MCF 10A (cell line): ENCODE results near the gene MMP24OS. TPM values are rescaled to one million over a fixed set of nuclear protein-coding genes. Genes with fewer than 3 reads are reported as not detected.

Experiments
- BruUV-seq: library from RNA; stranded (reverse); fragments of 400-500 nt; replicated peaks from 2 replicates; lab custom pipeline; 2021; lab: Mats Ljungman, UMichigan
- CTCF ChIA-PET: fragments of 300-600 bp; sonication (Branson Sonifier 250); formaldehyde crosslinking; extraction: SDS; loops from one replicate; lab custom pipeline; 2021; ENCODE audit warnings: antibody characterized with exemption, inconsistent platforms; lab: Yijun Ruan, JAX
- POLR2A ChIA-PET: fragments of 300-600, 350-650 bp; sonication (Branson Sonifier 250); formaldehyde crosslinking; extraction: SDS; loops from one replicate; lab custom pipeline; 2020; ENCODE audit warnings: antibody characterized with exemption, inconsistent platforms; lab: Yijun Ruan, JAX
- DNase-seq: peaks from one replicate; pipeline ENCODE4 v3.0.0-alpha.2; 2018; ENCODE audit not compliant: unreplicated experiment
- H3K27ac Mint-ChIP-seq: one replicate; pipeline ENCODE4 v1.8.0; 2022; ENCODE audit warnings: mild to moderate bottlenecking, low read depth, mixed read lengths; ENCODE audit not compliant: unreplicated experiment
- H3K27me3 Mint-ChIP-seq: one replicate; pipeline ENCODE4 v1.8.0; 2022; ENCODE audit warnings: mixed read lengths; ENCODE audit not compliant: insufficient read depth, unreplicated experiment
- H3K36me3 Mint-ChIP-seq: one replicate; pipeline ENCODE4 v1.8.0; 2022; ENCODE audit warnings: mild to moderate bottlenecking, moderate library complexity, mixed read lengths; ENCODE audit not compliant: insufficient read depth, unreplicated experiment
- H3K4me1 Mint-ChIP-seq: one replicate; pipeline ENCODE4 v1.8.0; 2022; ENCODE audit warnings: mixed read lengths; ENCODE audit not compliant: insufficient read depth, unreplicated experiment
- H3K4me3 Mint-ChIP-seq: one replicate; pipeline ENCODE4 v1.8.0; 2022; ENCODE audit warnings: mild to moderate bottlenecking, moderate library complexity, mixed read lengths; ENCODE audit not compliant: unreplicated experiment
- H3K9me3 Mint-ChIP-seq: one replicate; pipeline ENCODE4 v1.8.0; 2022; ENCODE audit warnings: mixed read lengths; ENCODE audit not compliant: unreplicated experiment
- intact Hi-C: fragments of 100-400 bp; cut with micrococcal nuclease; formaldehyde crosslinking; loops from 2 replicates; pipeline ENCODE4 v1.14.1; 2022
- total RNA-seq: library from RNA; stranded (reverse); gene quantifications from 2 replicates; pipeline ENCODE4 v1.2.3, GENCODE V29; 2022
- TF ChIP-seq, protein P1 (sequence below): fragments of 200-600 bp; IDR thresholded peaks from one replicate; pipeline ENCODE4 v1.8.0; 2022; ENCODE audit warnings: antibody characterized with exemption, mild to moderate bottlenecking; ENCODE audit not compliant: unreplicated experiment

MMP24OS gene
- total RNA-seq, 1 experiment from 2014 or later: 52.2 TPM

- CTCF ChIA-PET: interaction anchor here (0.6 to 16.2 kb wide), 6 partner anchors 9 to 206 kb away, joined by 3 to 374 read pairs (median 6); partner anchors contain the start of gene GDF5
- intact Hi-C loops: no loop called here
- Mint-ChIP-seq H3K4me1 (peaks cover 60% of the 10 kb centered on the region), H3K27ac (peak overlapping the region; percentile 74), H3K27me3 (no peaks in the 10 kb centered on the region), H3K36me3 (peaks cover 13% of the 10 kb centered on the region), H3K4me3 (peak overlapping the region; percentile 4), H3K9me3 (no peaks in the 10 kb centered on the region)
- POLR2A ChIA-PET: interaction anchor here (0.6 to 12.9 kb wide), 16 partner anchors 5 to 219 kb away, joined by 3 to 468 read pairs (median 4); partner anchors contain the start of genes CEP250, EIF6, TRPC4AP and UQCC1
- BruUV-seq: TSS peak; percentile 74
- DNase-seq: no peak
- TF ChIP-seq, protein P1, sequence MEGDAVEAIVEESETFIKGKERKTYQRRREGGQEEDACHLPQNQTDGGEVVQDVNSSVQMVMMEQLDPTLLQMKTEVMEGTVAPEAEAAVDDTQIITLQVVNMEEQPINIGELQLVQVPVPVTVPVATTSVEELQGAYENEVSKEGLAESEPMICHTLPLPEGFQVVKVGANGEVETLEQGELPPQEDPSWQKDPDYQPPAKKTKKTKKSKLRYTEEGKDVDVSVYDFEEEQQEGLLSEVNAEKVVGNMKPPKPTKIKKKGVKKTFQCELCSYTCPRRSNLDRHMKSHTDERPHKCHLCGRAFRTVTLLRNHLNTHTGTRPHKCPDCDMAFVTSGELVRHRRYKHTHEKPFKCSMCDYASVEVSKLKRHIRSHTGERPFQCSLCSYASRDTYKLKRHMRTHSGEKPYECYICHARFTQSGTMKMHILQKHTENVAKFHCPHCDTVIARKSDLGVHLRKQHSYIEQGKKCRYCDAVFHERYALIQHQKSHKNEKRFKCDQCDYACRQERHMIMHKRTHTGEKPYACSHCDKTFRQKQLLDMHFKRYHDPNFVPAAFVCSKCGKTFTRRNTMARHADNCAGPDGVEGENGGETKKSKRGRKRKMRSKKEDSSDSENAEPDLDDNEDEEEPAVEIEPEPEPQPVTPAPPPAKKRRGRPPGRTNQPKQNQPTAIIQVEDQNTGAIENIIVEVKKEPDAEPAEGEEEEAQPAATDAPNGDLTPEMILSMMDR: no peak
These were observed 33.9 kb upstream of the MMP24OS start for GRCh38 chr20:35311822-35312221.

DNA sequence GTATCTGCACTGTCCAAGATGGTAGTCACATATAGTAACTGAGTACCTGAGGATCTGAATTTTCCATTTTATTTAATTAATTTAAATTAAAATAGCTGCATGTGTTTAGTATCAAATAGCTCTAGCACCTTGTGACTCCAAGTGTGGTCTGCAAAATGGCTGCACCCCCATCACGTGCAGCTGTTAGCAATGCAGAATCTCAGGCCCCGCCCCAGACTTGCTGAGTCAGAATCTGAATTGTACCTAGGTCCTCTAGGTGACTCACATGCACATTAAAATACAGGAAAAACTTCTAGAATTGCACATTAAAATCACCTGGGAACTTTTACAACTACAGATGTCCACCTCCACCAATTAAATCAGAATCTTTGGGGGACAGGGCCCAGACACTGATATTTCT, 33.5 kb upstream of the MMP24OS start:
- H3K27ac Mint-ChIP-seq: peak overlapping the region; percentile 74
- no peaks in the 10 kb centered on the region for H3K27me3 Mint-ChIP-seq
- peaks cover 64% of the 10 kb centered on the region for H3K4me1 Mint-ChIP-seq
- BruUV-seq: no TSS peak
- peak; percentile 87 for DNase-seq
- H3K36me3 Mint-ChIP-seq: peaks cover 13% of the 10 kb centered on the region
- POLR2A ChIA-PET: interaction anchor here (0.5 to 12.1 kb wide), 9 partner anchors 7 to 660 kb away, joined by 3 to 468 read pairs (median 10); partner anchors contain the start of genes CEP250, MMP24OS and UQCC1
- TF ChIP-seq, protein P1: no peak
- no peak overlapping the region for H3K4me3 Mint-ChIP-seq
- CTCF ChIA-PET: interaction anchor here (0.6 to 16.2 kb wide), 7 partner anchors 9 to 205 kb away, joined by 3 to 374 read pairs (median 5); partner anchors contain the start of gene GDF5
- intact Hi-C loops: no loop called here
- no peaks in the 10 kb centered on the region for H3K9me3 Mint-ChIP-seq

DNA sequence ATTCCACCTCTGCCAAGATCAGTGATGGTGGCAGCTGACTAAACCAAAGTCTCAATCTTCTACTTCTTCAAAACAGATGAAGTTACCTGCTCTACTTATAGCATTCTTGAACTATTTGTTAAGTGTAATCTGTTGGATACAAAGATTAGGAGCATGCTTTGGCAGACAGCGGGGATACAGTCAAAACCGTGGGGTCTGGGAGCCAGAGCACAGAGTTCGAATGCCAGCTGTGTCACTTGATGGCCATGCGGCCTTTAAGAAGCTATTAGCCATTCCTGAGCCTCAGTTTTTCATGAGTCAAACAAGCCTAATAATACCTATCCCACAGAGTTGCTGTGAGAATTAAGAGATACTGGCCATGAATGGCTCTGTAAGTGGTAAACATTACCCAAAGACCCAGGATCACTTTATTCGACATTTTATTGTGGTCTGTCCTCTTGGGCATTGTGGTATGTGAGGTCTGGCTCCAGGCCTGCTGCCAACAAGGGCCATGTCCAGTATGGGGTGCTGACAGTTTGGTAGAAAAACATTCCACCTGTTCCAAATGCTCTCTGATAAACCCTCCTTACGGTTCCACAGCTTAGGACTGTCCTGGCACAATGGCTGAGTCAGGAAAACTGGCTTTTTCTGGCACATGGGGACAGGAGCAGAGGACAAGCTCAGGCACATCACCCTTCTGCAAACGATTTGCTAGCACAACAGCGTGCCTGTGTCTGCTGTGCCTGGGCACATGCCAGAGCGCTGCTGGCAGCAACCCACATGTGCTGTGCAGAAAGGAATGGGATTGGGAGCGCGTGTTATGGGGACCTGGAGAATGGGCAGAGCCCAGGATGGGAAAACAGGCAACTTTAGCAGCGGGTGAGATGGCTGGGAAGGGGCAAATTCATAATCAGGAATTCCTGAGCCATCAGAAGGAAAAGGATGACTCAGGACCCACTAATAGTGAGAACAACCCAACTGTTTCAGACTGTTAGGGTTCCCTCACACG, 30.0 kb upstream of the MMP24OS start:
- TF ChIP-seq, protein P1: no peak
- ChIA-PET CTCF (interaction anchor here (0.7 to 16.2 kb wide), 19 partner anchors 11 to 784 kb away, joined by 3 to 374 read pairs (median 4); partner anchors contain the start of genes CEP250, EIF6, GDF5 and UQCC1), POLR2A (interaction anchor here (0.6 to 13.4 kb wide), 32 partner anchors 9 to 1157 kb away, joined by 3 to 468 read pairs (median 7); partner anchors contain the start of genes CEP250, EDEM2, EIF6 and GDF5)
- TSS peak; percentile 84 for BruUV-seq
- peak overlapping the region; percentile 94 for H3K27ac Mint-ChIP-seq
- no peaks in the 10 kb centered on the region for H3K27me3 Mint-ChIP-seq
- intact Hi-C loops: loop anchor here (1.0 kb wide), 1 partner anchor 163 kb away; no protein-coding TSS in a partner anchor
- H3K4me1 Mint-ChIP-seq: peaks cover 73% of the 10 kb centered on the region
- peak; percentile 96 for DNase-seq
- peak overlapping the region; percentile 31 for H3K4me3 Mint-ChIP-seq
- H3K9me3 Mint-ChIP-seq: no peaks in the 10 kb centered on the region
- peaks cover 6% of the 10 kb centered on the region for H3K36me3 Mint-ChIP-seq
